SK-N-SH (cell line): ENCODE measurements around the gene CHST2.

Source experiments
- CHD2 ChIP-seq: fragments of 150-350 bp; IDR thresholded peaks from 2 replicates; pipeline ENCODE4 v1.6.1; 2018; ENCODE audit warnings: low read length; ENCODE audit not compliant: partially characterized antibody
- ELF1 ChIP-seq: IDR thresholded peaks from 2 replicates; pipeline ENCODE4 v1.4.0; 2012
- EZH2phosphoT487 ChIP-seq: fragments of 200-600 bp; sonication (generic); IDR thresholded peaks from 2 replicates; pipeline ENCODE4 v1.6.1; 2017; ENCODE audit warnings: low read depth, mixed run types, mild to moderate bottlenecking, antibody characterized with exemption, moderate library complexity, borderline replicate concordance
- FOSL2 ChIP-seq: IDR thresholded peaks from 2 replicates; pipeline ENCODE4 v1.4.0; 2012; ENCODE audit warnings: low read depth, mild to moderate bottlenecking, moderate library complexity, borderline replicate concordance
- MXI1 ChIP-seq: IDR thresholded peaks from 2 replicates; pipeline ENCODE4 v1.6.1; 2012; ENCODE audit warnings: mild to moderate bottlenecking, low read depth, low read length, improper control_type of control experiment
- TAF1 ChIP-seq: IDR thresholded peaks from 2 replicates; pipeline ENCODE4 v1.6.1; 2012; ENCODE audit warnings: low read depth, mild to moderate bottlenecking, low read length, moderate library complexity, borderline replicate concordance
- TCF12 ChIP-seq: IDR thresholded peaks from 2 replicates; pipeline ENCODE4 v1.4.0; 2012
- TF ChIP-seq, protein P1 (sequence below): fragments of 200-600 bp; sonication (generic); IDR thresholded peaks from 2 replicates; pipeline ENCODE4 v1.6.1; 2017; ENCODE audit warnings: antibody characterized with exemption, mild to moderate bottlenecking, moderate library complexity
- TF ChIP-seq, protein P2 (sequence below): fragments of 150-350 bp; IDR thresholded peaks from 2 replicates; pipeline ENCODE4 v1.6.1; 2017; ENCODE audit warnings: antibody characterized with exemption, low read length, low read depth, borderline replicate concordance

DNA sequence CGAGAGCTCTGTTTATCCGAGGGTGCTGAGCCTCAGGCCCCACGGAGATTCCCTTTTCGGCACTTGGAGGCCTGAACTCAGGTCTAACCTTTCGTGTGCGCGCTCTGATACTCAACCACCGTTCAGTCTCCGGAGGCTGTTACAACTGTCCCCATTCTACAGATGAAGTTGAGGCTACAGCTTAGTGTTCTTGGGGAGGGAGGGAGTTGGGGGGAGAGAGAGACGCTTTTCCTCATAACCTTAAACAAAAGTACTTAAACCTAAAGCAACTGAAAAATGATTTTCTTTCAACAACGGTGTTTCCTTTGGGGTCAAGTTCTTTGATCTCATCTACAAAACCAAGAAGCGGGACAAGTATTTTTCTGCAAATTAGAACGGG, 952 bp upstream of the CHST2 start:
- TF ChIP-seq ELF1 (no peak), EZH2phosphoT487 (no peak), TCF12 (no peak), FOSL2 (no peak), MXI1 (no peak), TAF1 (no peak), CHD2 (no peak)
- TF ChIP-seq, protein P1, sequence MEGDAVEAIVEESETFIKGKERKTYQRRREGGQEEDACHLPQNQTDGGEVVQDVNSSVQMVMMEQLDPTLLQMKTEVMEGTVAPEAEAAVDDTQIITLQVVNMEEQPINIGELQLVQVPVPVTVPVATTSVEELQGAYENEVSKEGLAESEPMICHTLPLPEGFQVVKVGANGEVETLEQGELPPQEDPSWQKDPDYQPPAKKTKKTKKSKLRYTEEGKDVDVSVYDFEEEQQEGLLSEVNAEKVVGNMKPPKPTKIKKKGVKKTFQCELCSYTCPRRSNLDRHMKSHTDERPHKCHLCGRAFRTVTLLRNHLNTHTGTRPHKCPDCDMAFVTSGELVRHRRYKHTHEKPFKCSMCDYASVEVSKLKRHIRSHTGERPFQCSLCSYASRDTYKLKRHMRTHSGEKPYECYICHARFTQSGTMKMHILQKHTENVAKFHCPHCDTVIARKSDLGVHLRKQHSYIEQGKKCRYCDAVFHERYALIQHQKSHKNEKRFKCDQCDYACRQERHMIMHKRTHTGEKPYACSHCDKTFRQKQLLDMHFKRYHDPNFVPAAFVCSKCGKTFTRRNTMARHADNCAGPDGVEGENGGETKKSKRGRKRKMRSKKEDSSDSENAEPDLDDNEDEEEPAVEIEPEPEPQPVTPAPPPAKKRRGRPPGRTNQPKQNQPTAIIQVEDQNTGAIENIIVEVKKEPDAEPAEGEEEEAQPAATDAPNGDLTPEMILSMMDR: no peak
- TF ChIP-seq, protein P2, sequence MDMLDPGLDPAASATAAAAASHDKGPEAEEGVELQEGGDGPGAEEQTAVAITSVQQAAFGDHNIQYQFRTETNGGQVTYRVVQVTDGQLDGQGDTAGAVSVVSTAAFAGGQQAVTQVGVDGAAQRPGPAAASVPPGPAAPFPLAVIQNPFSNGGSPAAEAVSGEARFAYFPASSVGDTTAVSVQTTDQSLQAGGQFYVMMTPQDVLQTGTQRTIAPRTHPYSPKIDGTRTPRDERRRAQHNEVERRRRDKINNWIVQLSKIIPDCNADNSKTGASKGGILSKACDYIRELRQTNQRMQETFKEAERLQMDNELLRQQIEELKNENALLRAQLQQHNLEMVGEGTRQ: no peak
